ENCODE data around the gene PSPH.

DNA sequence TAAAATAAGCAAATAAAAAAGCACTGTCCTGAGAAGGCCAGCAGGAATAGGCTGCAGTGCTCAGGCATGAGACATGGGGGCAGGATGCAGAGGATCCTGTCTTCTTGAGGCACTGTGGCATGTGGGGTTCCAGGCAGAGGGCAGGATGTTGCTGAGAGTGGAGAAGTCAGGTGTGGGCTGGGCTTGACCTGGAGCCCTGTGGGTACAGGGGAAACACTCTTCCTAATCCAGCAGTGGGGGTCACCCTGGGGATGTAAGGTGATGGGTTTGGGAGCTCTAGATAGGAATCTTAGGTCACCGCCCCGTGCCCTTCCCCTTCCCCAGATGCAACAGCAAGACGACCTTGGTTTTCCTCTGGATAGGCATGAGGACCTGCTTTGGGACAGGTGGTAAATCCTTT is 26.4 kb upstream of the PSPH start:
- TF ChIP-seq, protein P1, sequence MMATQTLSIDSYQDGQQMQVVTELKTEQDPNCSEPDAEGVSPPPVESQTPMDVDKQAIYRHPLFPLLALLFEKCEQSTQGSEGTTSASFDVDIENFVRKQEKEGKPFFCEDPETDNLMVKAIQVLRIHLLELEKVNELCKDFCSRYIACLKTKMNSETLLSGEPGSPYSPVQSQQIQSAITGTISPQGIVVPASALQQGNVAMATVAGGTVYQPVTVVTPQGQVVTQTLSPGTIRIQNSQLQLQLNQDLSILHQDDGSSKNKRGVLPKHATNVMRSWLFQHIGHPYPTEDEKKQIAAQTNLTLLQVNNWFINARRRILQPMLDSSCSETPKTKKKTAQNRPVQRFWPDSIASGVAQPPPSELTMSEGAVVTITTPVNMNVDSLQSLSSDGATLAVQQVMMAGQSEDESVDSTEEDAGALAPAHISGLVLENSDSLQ (IDR thresholded peaks at IDR 0.05), result no peak
- TF ChIP-seq TARDBP (IDR thresholded peaks at IDR 0.05) (no peak), SUZ12 (IDR thresholded peaks at IDR 0.05) (no peak), ELF4 (IDR thresholded peaks at IDR 0.05) (no peak), BHLHE40 (IDR thresholded peaks at IDR 0.05; ENCODE audit: borderline replicate concordance) (no peak)
